Activated CD4-positive, alpha-beta memory T cell treated with anti-CD3 and anti-CD28 coated beads, Interleukin-2, amount 10 ng/mL, durations not matched to agents 7 days and 5 days (primary cell): ENCODE measurements around the gene SEMA3A. TPM values are rescaled to one million over a fixed set of nuclear protein-coding genes. Genes with fewer than 3 reads are reported as not detected.

Experiments
- CTCF ChIA-PET: fragments of 350-600 bp; sonication (Branson Sonifier 250); formaldehyde crosslinking; loops from one replicate; lab custom pipeline; 2021; ENCODE audit warnings: antibody characterized with exemption, inconsistent platforms; lab: Charles Lee
- POLR2A ChIA-PET: fragments of 350-600 bp; sonication (Branson Sonifier 250); formaldehyde crosslinking; loops from one replicate; lab custom pipeline; 2021; ENCODE audit warnings: antibody characterized with exemption; lab: Charles Lee
- DNase-seq: peaks from one replicate; pipeline ENCODE4 v3.0.0-alpha.2; 2020
- H3K27ac Mint-ChIP-seq: one replicate; pipeline ENCODE4 v1.8.0; 2021; ENCODE audit warnings: mild to moderate bottlenecking, mixed read lengths
- H3K27me3 Mint-ChIP-seq: one replicate; pipeline ENCODE4 v1.8.0; 2021; ENCODE audit warnings: mixed read lengths
- H3K36me3 Mint-ChIP-seq: one replicate; pipeline ENCODE4 v1.8.0; 2021; ENCODE audit warnings: low read depth, mixed read lengths
- H3K4me1 Mint-ChIP-seq: one replicate; pipeline ENCODE4 v1.8.0; 2021; ENCODE audit warnings: mixed read lengths
- H3K4me3 Mint-ChIP-seq: one replicate; pipeline ENCODE4 v1.8.0; 2021; ENCODE audit warnings: mild to moderate bottlenecking, mixed read lengths
- H3K9me3 Mint-ChIP-seq: one replicate; pipeline ENCODE4 v1.8.0; 2021; ENCODE audit warnings: mixed read lengths
- total RNA-seq, 2 experiments: library from RNA; stranded (reverse); gene quantifications; one replicate each; pipeline ENCODE4 v1.2.3, GENCODE V29; 2021

The SEMA3A gene
- total RNA-seq, 2 experiments from 2014 or later: 0.30 to 0.38 TPM

DNA sequence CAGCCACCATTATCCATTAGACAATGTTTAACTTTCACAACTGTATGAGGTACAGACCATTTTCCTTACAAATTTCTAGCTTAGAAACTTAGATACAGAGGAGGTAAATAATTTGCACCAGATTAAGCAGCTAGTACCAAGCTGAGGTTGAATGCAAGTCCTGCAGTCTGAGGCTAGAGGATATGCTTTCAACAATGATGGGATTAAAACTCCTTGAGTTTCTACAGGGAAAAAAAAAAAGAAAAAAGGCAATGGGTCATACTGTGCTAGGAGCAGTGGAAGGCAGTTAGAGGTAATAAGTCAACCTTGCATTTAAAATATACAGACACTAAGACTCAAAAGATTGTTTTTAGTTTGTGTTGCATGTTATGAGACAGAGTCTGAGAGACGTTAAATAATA is 86.5 kb downstream of the SEMA3A start:
- no peaks in the 10 kb centered on the region for H3K9me3 Mint-ChIP-seq
- no peak overlapping the region for H3K4me3 Mint-ChIP-seq
- ChIA-PET CTCF (no interaction called here), POLR2A (no interaction called here)
- H3K36me3 Mint-ChIP-seq: no peaks in the 10 kb centered on the region
- DNase-seq: no peak
- no peaks in the 10 kb centered on the region for H3K27me3 Mint-ChIP-seq
- H3K27ac Mint-ChIP-seq: no peak overlapping the region
- no peaks in the 10 kb centered on the region for H3K4me1 Mint-ChIP-seq

- H3K27ac Mint-ChIP-seq: no peak overlapping the region
- POLR2A ChIA-PET: no interaction called here
- H3K4me1 Mint-ChIP-seq: no peaks in the 10 kb centered on the region
- CTCF ChIA-PET: no interaction called here
- H3K27me3 Mint-ChIP-seq: no peaks in the 10 kb centered on the region
- peaks cover under 1% of the 10 kb centered on the region for H3K9me3 Mint-ChIP-seq
- H3K36me3 Mint-ChIP-seq: no peaks in the 10 kb centered on the region
- H3K4me3 Mint-ChIP-seq: no peak overlapping the region
- no peak for DNase-seq
Observed at GRCh38 chr7:84107259-84107658, 87.3 kb downstream of the SEMA3A start.

- Mint-ChIP-seq H3K27ac (no peak overlapping the region), H3K4me1 (no peaks in the 10 kb centered on the region), H3K9me3 (peaks cover 2% of the 10 kb centered on the region), H3K36me3 (no peaks in the 10 kb centered on the region), H3K27me3 (no peaks in the 10 kb centered on the region), H3K4me3 (no peak overlapping the region)
- CTCF ChIA-PET: no interaction called here
- DNase-seq: no peak
- POLR2A ChIA-PET: no interaction called here
Observed at GRCh38 chr7:84106291-84106690, 88.3 kb downstream of the SEMA3A start.

DNA sequence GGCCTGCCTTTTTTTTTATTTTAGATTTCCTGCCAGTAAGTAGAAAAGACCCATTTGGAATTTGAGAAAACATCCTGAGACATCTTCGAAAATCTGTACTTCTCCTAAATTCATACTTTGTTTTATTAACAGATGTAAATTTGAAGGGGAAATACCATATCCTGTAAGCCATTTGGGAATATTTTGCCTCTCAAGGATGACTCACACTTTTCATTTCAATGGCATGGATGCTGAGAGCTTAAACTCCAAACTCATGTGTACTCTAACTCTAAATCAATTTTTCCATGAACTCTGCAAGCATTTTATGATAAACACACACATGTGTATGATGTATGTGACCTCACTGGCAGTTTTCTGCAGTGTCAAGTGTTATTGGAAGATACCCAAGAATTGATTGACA is 89.0 kb downstream of the SEMA3A start:
- no peak for DNase-seq
- Mint-ChIP-seq H3K4me3 (no peak overlapping the region), H3K9me3 (peaks cover 2% of the 10 kb centered on the region), H3K4me1 (no peaks in the 10 kb centered on the region), H3K27me3 (no peaks in the 10 kb centered on the region), H3K36me3 (no peaks in the 10 kb centered on the region), H3K27ac (no peak overlapping the region)
- ChIA-PET POLR2A (no interaction called here), CTCF (no interaction called here)

GRCh38 chr7:84104826-84105225 is 89.8 kb downstream of the SEMA3A start:
- Mint-ChIP-seq H3K9me3 (peaks cover 2% of the 10 kb centered on the region), H3K27me3 (no peaks in the 10 kb centered on the region), H3K27ac (no peak overlapping the region), H3K4me3 (no peak overlapping the region), H3K4me1 (no peaks in the 10 kb centered on the region), H3K36me3 (no peaks in the 10 kb centered on the region)
- ChIA-PET CTCF (no interaction called here), POLR2A (no interaction called here)
- no peak for DNase-seq

- no peaks in the 10 kb centered on the region for H3K36me3 Mint-ChIP-seq
- no peaks in the 10 kb centered on the region for H3K4me1 Mint-ChIP-seq
- H3K9me3 Mint-ChIP-seq: peaks cover 2% of the 10 kb centered on the region
- no peak for DNase-seq
- ChIA-PET CTCF (no interaction called here), POLR2A (no interaction called here)
- no peak overlapping the region for H3K27ac Mint-ChIP-seq
- no peaks in the 10 kb centered on the region for H3K27me3 Mint-ChIP-seq
- H3K4me3 Mint-ChIP-seq: no peak overlapping the region
Observed at GRCh38 chr7:84102213-84102612, 92.4 kb downstream of the SEMA3A start.

GRCh38 chr7:84100866-84101265 is 93.7 kb downstream of the SEMA3A start:
- H3K4me1 Mint-ChIP-seq: no peaks in the 10 kb centered on the region
- POLR2A ChIA-PET: no interaction called here
- CTCF ChIA-PET: no interaction called here
- H3K27ac Mint-ChIP-seq: no peak overlapping the region
- no peak for DNase-seq
- no peaks in the 10 kb centered on the region for H3K36me3 Mint-ChIP-seq
- H3K27me3 Mint-ChIP-seq: no peaks in the 10 kb centered on the region
- H3K9me3 Mint-ChIP-seq: peaks cover 2% of the 10 kb centered on the region
- H3K4me3 Mint-ChIP-seq: no peak overlapping the region

- Mint-ChIP-seq H3K36me3 (no peaks in the 10 kb centered on the region), H3K4me1 (peaks cover 13% of the 10 kb centered on the region), H3K9me3 (no peaks in the 10 kb centered on the region), H3K27me3 (no peaks in the 10 kb centered on the region), H3K27ac (no peak overlapping the region), H3K4me3 (no peak overlapping the region)
- CTCF ChIA-PET: no interaction called here
- POLR2A ChIA-PET: no interaction called here
- no peak for DNase-seq
Observed at GRCh38 chr7:84095971-84096370, 98.6 kb downstream of the SEMA3A start.

DNA sequence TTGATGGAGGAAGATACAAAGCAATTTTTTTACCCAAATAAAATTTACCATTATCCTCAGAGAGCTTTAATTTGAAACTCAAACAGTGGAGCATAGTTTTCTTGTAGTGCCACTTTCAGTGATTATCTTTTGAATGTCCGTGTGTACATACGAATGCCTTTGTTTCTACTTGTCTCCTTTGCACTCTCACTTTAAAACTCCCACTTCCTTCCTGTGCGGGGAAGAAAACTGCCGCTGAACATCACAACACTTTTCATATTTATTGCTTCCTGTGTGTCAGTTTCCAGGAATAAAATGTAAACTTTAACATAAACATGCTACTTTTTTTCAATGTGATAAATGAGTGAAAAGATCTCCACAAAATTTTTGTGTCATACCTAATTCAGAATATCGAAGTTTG is 102.4 kb downstream of the SEMA3A start:
- POLR2A ChIA-PET: no interaction called here
- CTCF ChIA-PET: no interaction called here
- Mint-ChIP-seq H3K27ac (peak overlapping the region; percentile 21), H3K4me1 (peaks cover 17% of the 10 kb centered on the region), H3K36me3 (no peaks in the 10 kb centered on the region), H3K27me3 (no peaks in the 10 kb centered on the region), H3K4me3 (peak overlapping the region; percentile 15), H3K9me3 (no peaks in the 10 kb centered on the region)
- peak; percentile 18 for DNase-seq

GRCh38 chr7:84091318-84091717 is 103.3 kb downstream of the SEMA3A start:
- Mint-ChIP-seq H3K27ac (no peak overlapping the region), H3K4me1 (peaks cover 17% of the 10 kb centered on the region), H3K9me3 (no peaks in the 10 kb centered on the region), H3K36me3 (no peaks in the 10 kb centered on the region), H3K27me3 (no peaks in the 10 kb centered on the region), H3K4me3 (no peak overlapping the region)
- CTCF ChIA-PET: no interaction called here
- POLR2A ChIA-PET: no interaction called here
- DNase-seq: no peak

GRCh38 chr7:84088802-84089201 is 105.8 kb downstream of the SEMA3A start:
- H3K27ac Mint-ChIP-seq: no peak overlapping the region

GRCh38 chr7:84085998-84086397 is 108.6 kb downstream of the SEMA3A start:
- Mint-ChIP-seq H3K27me3 (no peaks in the 10 kb centered on the region), H3K4me3 (no peak overlapping the region), H3K36me3 (no peaks in the 10 kb centered on the region), H3K27ac (no peak overlapping the region), H3K4me1 (peaks cover 7% of the 10 kb centered on the region), H3K9me3 (no peaks in the 10 kb centered on the region)
- ChIA-PET POLR2A (no interaction called here), CTCF (no interaction called here)
- no peak for DNase-seq

More at GRCh38 chr7:84088802-84089201, 105.8 kb downstream of the SEMA3A start:
- ChIA-PET CTCF (no interaction called here), POLR2A (no interaction called here)
- no peaks in the 10 kb centered on the region for H3K36me3 Mint-ChIP-seq
- H3K4me3 Mint-ChIP-seq: no peak overlapping the region
- H3K27me3 Mint-ChIP-seq: no peaks in the 10 kb centered on the region
- H3K9me3 Mint-ChIP-seq: no peaks in the 10 kb centered on the region
- no peak for DNase-seq
- peaks cover 17% of the 10 kb centered on the region for H3K4me1 Mint-ChIP-seq

DNA sequence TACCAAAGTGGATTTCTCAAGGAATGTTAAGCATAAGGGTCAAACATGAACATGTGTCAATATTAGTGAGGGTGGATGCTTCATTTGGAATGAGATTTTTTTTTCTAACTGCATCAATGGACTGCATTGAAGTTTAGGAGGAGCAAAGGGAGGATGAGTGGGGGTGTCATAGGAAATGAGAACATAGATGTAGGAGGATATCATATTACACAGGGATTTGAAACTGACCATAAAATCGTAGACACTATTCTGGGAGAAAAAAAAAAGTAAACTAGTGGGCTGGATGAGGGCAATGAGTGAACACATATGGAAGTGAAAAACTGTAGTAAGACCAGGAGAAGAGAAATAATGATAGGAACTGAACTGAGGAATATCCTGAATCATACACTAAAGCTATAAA is 109.4 kb downstream of the SEMA3A start:
- Mint-ChIP-seq H3K27me3 (no peaks in the 10 kb centered on the region), H3K9me3 (no peaks in the 10 kb centered on the region), H3K36me3 (no peaks in the 10 kb centered on the region), H3K4me3 (no peak overlapping the region), H3K27ac (no peak overlapping the region), H3K4me1 (peaks cover 3% of the 10 kb centered on the region)
- ChIA-PET POLR2A (no interaction called here), CTCF (no interaction called here)
- no peak for DNase-seq

DNA sequence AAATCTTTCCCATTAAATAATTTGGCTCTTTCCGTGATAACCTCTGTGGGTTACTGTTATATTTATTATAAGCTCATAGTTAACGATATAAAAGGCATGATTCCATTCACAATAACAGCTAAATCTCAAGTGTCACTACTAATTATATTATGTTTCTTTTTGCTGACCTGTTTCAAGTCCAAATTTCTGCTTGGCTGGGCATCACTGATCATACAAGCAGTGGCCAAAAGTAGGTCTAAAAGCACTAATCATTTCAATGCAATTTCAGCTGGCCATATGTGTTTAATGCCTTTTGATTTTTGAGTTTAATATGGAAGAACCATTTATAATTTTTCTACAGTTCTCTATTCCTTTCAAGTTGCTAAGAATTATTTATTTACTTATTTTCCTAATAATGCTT is 110.7 kb downstream of the SEMA3A start:
- Mint-ChIP-seq H3K4me1 (peaks cover 3% of the 10 kb centered on the region), H3K36me3 (no peaks in the 10 kb centered on the region), H3K27ac (no peak overlapping the region), H3K9me3 (no peaks in the 10 kb centered on the region), H3K27me3 (no peaks in the 10 kb centered on the region), H3K4me3 (no peak overlapping the region)
- ChIA-PET CTCF (no interaction called here), POLR2A (no interaction called here)
- no peak for DNase-seq
